HepG2 (cell line): ENCODE data around the gene SRBD1. TPM values are rescaled to one million over a fixed set of nuclear protein-coding genes. Genes with fewer than 3 reads are reported as not detected.

Experiments used
- ATAC-seq: fragments of 200-7000 bp; cut with Tn5 transposase; 3 replicates; pipeline ENCODE4 v1.9.1; 2020; ENCODE audit warnings: mild to moderate bottlenecking, moderate library complexity
- BruUV-seq: library from RNA; stranded (reverse); fragments of 400-500 nt; replicated peaks from 2 replicates; lab custom pipeline; 2021; lab: Mats Ljungman, UMichigan
- CTCF ChIA-PET: fragments of 300-600 bp; formaldehyde crosslinking; extraction: SDS; loops from one replicate; lab custom pipeline; 2021; ENCODE audit warnings: low total read pairs, inconsistent platforms, low intra/inter-chr PET ratio; lab: Yijun Ruan, JAX
- POLR2A ChIA-PET: fragments of 350-600 bp; sonication (Branson Sonifier 250); formaldehyde crosslinking; loops from one replicate; lab custom pipeline; 2020; ENCODE audit warnings: antibody characterized with exemption, inconsistent platforms; lab: Yijun Ruan, JAX
- DNase-seq: peaks from one replicate; pipeline ENCODE4 v3.0.0-alpha.2; 2015; ENCODE audit warnings: low spot score
- FAIRE-seq: peaks from 3 replicates; lab custom pipeline; 2011; peaks lifted over from hg19 to GRCh38; lab: Jason Lieb, UNC
- H2AFZ ChIP-seq: one replicate; pipeline ENCODE4 v1.6.1; 2011; ENCODE audit warnings: low read length, inconsistent platforms
- H3K27ac ChIP-seq: fragments of 300-600 bp; 3 replicates; pipeline ENCODE4 v1.8.0; 2011; ENCODE audit warnings: mixed run types, mild to moderate bottlenecking, mixed read lengths, low read length, inconsistent platforms; ENCODE audit not compliant: insufficient read depth; ENCODE audit errors: extremely low read length
- H3K27me3 ChIP-seq, 2 experiments: fragments of 200-600 bp in 1 of 2; 2 replicates in 1 of 2; 3 replicates in 1 of 2; pipeline versions ENCODE4 v1.6.0 to v1.8.0; 2011; ENCODE audit warnings: low read length in 2 of 2, mild to moderate bottlenecking in 2 of 2, moderate library complexity in 2 of 2, inconsistent platforms in 1 of 2; ENCODE audit not compliant: insufficient read depth in 2 of 2, control insufficient read depth in 1 of 2
- H3K36me3 ChIP-seq, 2 experiments: fragments of 200-600 bp in 1 of 2; replicated peaks in 1 of 2; 2 replicates in 1 of 2; 3 replicates in 1 of 2; pipeline versions ENCODE4 v1.5.1 to v1.8.0; 2011; ENCODE audit warnings: low read length in 2 of 2, inconsistent platforms in 1 of 2; ENCODE audit not compliant: insufficient read depth in 2 of 2, control insufficient read depth in 1 of 2
- H3K4me1 ChIP-seq: 2 replicates; pipeline ENCODE4 v1.5.1; 2012; ENCODE audit warnings: low read length, inconsistent platforms; ENCODE audit not compliant: insufficient read depth
- H3K4me2 ChIP-seq: 2 replicates; pipeline ENCODE4 v1.6.0; 2011; ENCODE audit warnings: low read depth, low read length, inconsistent platforms
- H3K4me3 ChIP-seq, 3 experiments: fragments of 200-600 bp in 1 of 3; sonication (generic), shearing (Covaris generic) in 1 of 3; replicated peaks in 1 of 3; 2 replicates each; pipeline ENCODE4 v1.5.1; 2011 to 2016; ENCODE audit warnings: low read length in 3 of 3, inconsistent platforms in 2 of 3, low read depth in 2 of 3, mild to moderate bottlenecking in 2 of 3, control low read depth in 1 of 3, mixed read lengths in 1 of 3; ENCODE audit not compliant: insufficient read depth in 1 of 3
- H3K79me2 ChIP-seq: one replicate; pipeline ENCODE4 v1.6.1; 2011; ENCODE audit warnings: low read length, inconsistent platforms; ENCODE audit not compliant: insufficient read depth
- H3K9ac ChIP-seq: 2 replicates; pipeline ENCODE4 v1.6.0; 2011; ENCODE audit warnings: mild to moderate bottlenecking, low read depth, low read length, inconsistent platforms; ENCODE audit not compliant: insufficient read depth
- H3K9me3 ChIP-seq: 2 replicates; pipeline ENCODE4 v1.5.1; 2012; ENCODE audit warnings: mild to moderate bottlenecking, low read length
- H4K20me1 ChIP-seq: 2 replicates; pipeline ENCODE4 v1.6.0; 2011; ENCODE audit warnings: inconsistent platforms, mild to moderate bottlenecking, low read length, moderate library complexity; ENCODE audit not compliant: insufficient read depth
- DNMT3B ChIP-seq: conservative IDR thresholded peaks from 2 replicates; pipeline ENCODE4 v1.6.1; 2016; ENCODE audit warnings: missing biosample characterization, control low read depth
- ESRRA ChIP-seq: sonication (generic); formaldehyde crosslinking; IDR thresholded peaks from 2 replicates; pipeline ENCODE4 v1.5.1; 2020; ENCODE audit warnings: mild to moderate bottlenecking, low read depth, missing genetic modification reagents
- MAFK ChIP-seq, 2 experiments: IDR thresholded peaks in 1 of 2; conservative IDR thresholded peaks in 1 of 2; 2 replicates each; pipeline ENCODE4 v1.6.1; 2011; ENCODE audit warnings: improper control_type of control experiment in 2 of 2, low read length in 2 of 2
- REL ChIP-seq: sonication (generic); formaldehyde crosslinking; conservative IDR thresholded peaks from 2 replicates; pipeline ENCODE4 v1.8.0; 2022; ENCODE audit warnings: mild to moderate bottlenecking, missing genetic modification reagents, moderate library complexity
- TBX2 ChIP-seq: sonication (generic); formaldehyde crosslinking; IDR thresholded peaks from 2 replicates; pipeline ENCODE4 v1.5.0; 2020; ENCODE audit warnings: missing genetic modification reagents, mild to moderate bottlenecking, borderline replicate concordance
- USF2 ChIP-seq, 2 experiments: sonication (generic) in 1 of 2; formaldehyde crosslinking in 1 of 2; IDR thresholded peaks; 2 replicates each; pipeline versions ENCODE4 v1.5.1 to v1.6.1; 2011 to 2020; ENCODE audit warnings: borderline replicate concordance in 1 of 2, low read depth in 1 of 2, low read length in 1 of 2, mild to moderate bottlenecking in 1 of 2, missing genetic modification reagents in 1 of 2, moderate library complexity in 1 of 2
- ZNF570 ChIP-seq: sonication (generic); formaldehyde crosslinking; IDR thresholded peaks from 2 replicates; pipeline ENCODE4 v1.4.0; 2020; ENCODE audit warnings: mild to moderate bottlenecking, missing genetic modification reagents, borderline replicate concordance
- ZNF746 ChIP-seq: sonication (generic); formaldehyde crosslinking; IDR thresholded peaks from 2 replicates; pipeline ENCODE4 v1.8.0; 2022; ENCODE audit warnings: mild to moderate bottlenecking, missing genetic modification reagents
- WGBS: methylation state at CpG from one replicate; pipeline ENCODE4 v1.1.6; 2017; ENCODE audit warnings: low lambda C conversion rate; 5-methylcytosine and 5-hydroxymethylcytosine counted together
- in situ Hi-C: cut with HindIII; loops from 2 replicates; pipeline ENCODE4 v1.10.0; 2017; ENCODE audit warnings: low pct_unique_long_range_greater_than_20kb; ENCODE audit not compliant: extremely low pct_ligation_motif_present
- intact Hi-C: fragments of 100-400 bp; cut with micrococcal nuclease; formaldehyde crosslinking; loops from one replicate; pipeline ENCODE4 v1.10.0; 2022; ENCODE audit not compliant: unreplicated experiment
- polyA plus RNA-seq, 8 experiments: library from polyadenylated mRNA; depleted of rRNA in 3 of 8; stranded (reverse) in 7 of 8; unstranded in 1 of 8; fragments of >200 nt; fragmentation: Illumina TruSeq in 4 of 8; extraction: Trizol in 4 of 8; gene quantifications; 2 replicates each; pipeline versions ENCODE4 v1.2.1 to v1.2.3, GENCODE V29; 2011 to 2016; ENCODE audit warnings: low read depth in 4 of 8, missing spikeins in 1 of 8, mixed read lengths in 1 of 8; ENCODE audit not compliant: insufficient read depth in 1 of 8
- total RNA-seq, 5 experiments: library from RNA; depleted of rRNA; stranded (reverse); fragments of >200 nt; fragmentation: Illumina TruSeq; extraction: Trizol; gene quantifications; 2 replicates each; pipeline ENCODE4 v1.2.3, GENCODE V29; 2016; ENCODE audit warnings: low read depth in 1 of 5
- TF ChIP-seq, protein P1 (sequence below): sonication (generic); formaldehyde crosslinking; IDR thresholded peaks from 2 replicates; pipeline ENCODE4 v1.8.0; 2022; ENCODE audit warnings: mild to moderate bottlenecking, missing genetic modification reagents, moderate library complexity

SRBD1 gene
- total and polyA plus RNA-seq, 2 of the 13 experiments (the other 11 are each of a cell fraction or from before 2014, with no cell fraction given), result 3.2 to 23.9 TPM

DNA sequence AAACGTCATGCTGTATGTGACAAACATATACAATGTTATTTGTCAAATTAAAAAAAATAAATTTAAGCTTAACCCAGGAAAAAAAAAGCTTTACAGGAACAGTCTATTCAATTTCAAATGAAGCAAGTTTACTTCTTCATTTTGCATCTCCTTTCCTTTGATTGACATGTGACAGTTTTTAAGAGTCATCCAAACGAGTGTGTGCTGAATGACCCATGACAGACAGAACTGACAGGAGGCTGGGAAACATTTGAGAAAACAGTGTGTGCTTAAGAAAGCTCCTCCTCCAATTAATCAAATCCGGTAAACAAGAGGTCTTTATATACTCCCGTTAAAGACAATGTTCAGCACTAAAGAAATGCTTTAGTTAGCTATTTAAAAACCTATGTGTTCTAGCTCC, 177.7 kb downstream of the SRBD1 start:
- FAIRE-seq (no peak), DNase-seq (no peak), ATAC-seq (no peak)
- Histone ChIP-seq H3K9me3 (no peaks in the 10 kb centered on the region), H3K27ac (no peak overlapping the region), H3K36me3 (no peaks in the 10 kb centered on the region), H3K9ac (no peak overlapping the region), H3K79me2 (no peaks in the 10 kb centered on the region), H3K27me3 (no peaks in the 10 kb centered on the region), H4K20me1 (no peaks in the 10 kb centered on the region), H2AFZ (no peak overlapping the region), H3K4me1 (no peaks in the 10 kb centered on the region), H3K4me2 (no peak overlapping the region), H3K4me3 (no peak overlapping the region)
- CTCF ChIA-PET, result no interaction called here
- POLR2A ChIA-PET, result no interaction called here
- intact Hi-C loops, result no loop called here
- BruUV-seq, result no TSS peak
- 86% methylated on average over 4 of the region's 4 CpGs for WGBS
- TF ChIP-seq ZNF570 (CRISPR knock-in tag) (no peak), USF2 (IDR thresholded peaks at IDR 0.05; ENCODE audit: low read depth, low read length) (no peak), USF2 (CRISPR knock-in tag; IDR thresholded peaks at IDR 0.05; ENCODE audit: borderline replicate concordance) (no peak), TBX2 (CRISPR knock-in tag) (no peak), ZNF746 (CRISPR knock-in tag) (no peak), MAFK (conservative IDR thresholded peaks at IDR 0.05 in 1 of 2, IDR thresholded peaks at IDR 0.05 in 1 of 2; ENCODE audit: low read length in 2 of 2) (no peak), REL (CRISPR knock-in tag) (no peak), ESRRA (CRISPR knock-in tag) (no peak), DNMT3B (CRISPR knock-in tag) (no peak)
- TF ChIP-seq, protein P1, sequence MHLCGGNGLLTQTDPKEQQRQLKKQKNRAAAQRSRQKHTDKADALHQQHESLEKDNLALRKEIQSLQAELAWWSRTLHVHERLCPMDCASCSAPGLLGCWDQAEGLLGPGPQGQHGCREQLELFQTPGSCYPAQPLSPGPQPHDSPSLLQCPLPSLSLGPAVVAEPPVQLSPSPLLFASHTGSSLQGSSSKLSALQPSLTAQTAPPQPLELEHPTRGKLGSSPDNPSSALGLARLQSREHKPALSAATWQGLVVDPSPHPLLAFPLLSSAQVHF (CRISPR knock-in tag), result no peak
- in situ Hi-C loops, result no loop called here
